Upper lobe of right lung (tissue), 1 donor: ENCODE results near the gene TMEM267. TPM values are rescaled to one million over a fixed set of nuclear protein-coding genes. Genes with fewer than 3 reads are reported as not detected.
A peak's percentile ranks its signal among the peaks of the same experiment; 100 is the strongest.

Experiments
- ATAC-seq: fragments of 200-7000 bp; cut with Tn5 transposase; one replicate; pipeline ENCODE4 v1.9.1; 2020; ENCODE audit warnings: mild to moderate bottlenecking, moderate library complexity
- DNase-seq: peaks from one replicate; pipeline ENCODE4 v3.0.0-alpha.2; 2020
- H3K27ac ChIP-seq: fragments of 200-600 bp; one replicate; pipeline ENCODE4 v1.8.0; 2022
- H3K27me3 ChIP-seq: fragments of 200-600 bp; one replicate; pipeline ENCODE4 v1.8.0; 2022; ENCODE audit warnings: mild to moderate bottlenecking
- H3K36me3 ChIP-seq: fragments of 200-600 bp; one replicate; pipeline ENCODE4 v1.8.0; 2022
- H3K4me1 ChIP-seq: fragments of 200-600 bp; one replicate; pipeline ENCODE4 v1.8.0; 2022
- H3K4me3 ChIP-seq: fragments of 200-600 bp; one replicate; pipeline ENCODE4 v1.8.0; 2022; ENCODE audit warnings: mild to moderate bottlenecking
- H3K9me3 ChIP-seq: fragments of 200-600 bp; one replicate; pipeline ENCODE4 v1.8.0; 2022
- CTCF ChIP-seq: fragments of 200-600 bp; IDR thresholded peaks from one replicate; pipeline ENCODE4 v1.8.0; 2022; ENCODE audit warnings: antibody characterized with exemption
- intact Hi-C: fragments of 100-400 bp; cut with DNase I; formaldehyde crosslinking; loops from one replicate; pipeline ENCODE4 v1.11.0; 2022
- long read RNA-seq: library from polyadenylated mRNA; unstranded; transcript quantifications from one replicate; pipeline ENCODE4 v2.0.0, GENCODE V29; 2021
- total RNA-seq: library from RNA; stranded (reverse); fragmentation: NEBNext Ultra II Directional; extraction: Animal tissue kit (Norgen Biotek cat#: 25700); gene quantifications from one replicate; pipeline ENCODE4 v1.2.1, GENCODE V29; 2021
- donor health status: DM: no; HTN: yes; CAD: no; lungs with severe emphysema.

TMEM267 gene
- 12.0 TPM for total RNA-seq
- long read RNA-seq, transcript TMEM267-201 (3 exons, 2,338 nt): major isoform, 22 of 41 reads
- long read RNA-seq, partial matches to known transcripts: 7 of 41 reads
- long read RNA-seq, other reads (novel, unspliced or antisense): 7 of 41 reads

DNA sequence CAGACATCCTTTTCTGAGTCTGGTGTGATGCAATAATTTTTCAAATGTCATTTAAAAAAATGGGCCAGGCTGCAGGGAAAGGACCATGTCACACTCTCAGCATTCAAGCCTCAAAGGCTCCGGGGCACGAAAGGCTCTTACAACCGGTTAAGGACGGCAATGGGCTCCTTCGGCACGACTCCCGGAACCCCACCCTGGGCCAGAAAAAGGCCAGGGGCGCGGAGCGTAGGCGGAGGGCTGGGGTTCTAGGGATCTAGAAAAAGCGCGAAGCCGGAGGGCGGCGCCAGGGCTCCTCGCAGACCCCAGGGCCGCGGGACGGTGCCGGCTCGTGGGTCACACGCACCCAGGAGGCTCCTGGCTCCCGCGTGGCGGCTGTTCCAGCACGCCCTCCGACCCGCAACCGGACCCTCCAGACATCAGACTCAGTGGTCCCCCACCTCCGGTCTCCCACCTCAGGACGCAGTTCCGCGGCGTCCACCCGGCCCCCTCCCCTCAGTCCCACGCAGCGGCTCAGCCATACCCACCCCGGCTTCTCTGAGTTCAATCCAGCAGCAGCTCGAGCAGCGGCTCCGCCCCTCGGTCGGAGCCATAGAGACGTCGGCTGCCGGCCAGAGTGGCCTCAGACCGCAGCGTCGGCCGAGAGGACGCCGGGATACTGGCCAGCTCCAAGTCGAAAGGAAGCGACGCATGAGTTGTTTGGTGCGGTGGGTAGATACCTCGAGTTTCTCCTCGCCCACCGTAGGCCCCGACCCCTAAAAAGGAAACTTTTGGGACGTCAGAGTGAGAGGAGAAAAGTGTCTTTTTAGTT lies at the start of gene TMEM267:
Gene TMEM267 (minus strand): TSS at position 568 of the 808 bp plus-strand sequence. CDS start 29,896 bp downstream, outside the sequence.
- H3K36me3 ChIP-seq: no peaks in the 10 kb centered on the region
- no peaks in the 10 kb centered on the region for H3K9me3 ChIP-seq
- DNase-seq (peak; percentile 96), ATAC-seq (peak; percentile 97)
- H3K4me3 ChIP-seq: peak within 1 kb of the TSS; percentile 82
- TF ChIP-seq CTCF: no peak
- H3K4me1 ChIP-seq: peaks cover 14% of the 10 kb centered on the region
- peak within 1 kb of the TSS; percentile 99 for H3K27ac ChIP-seq
- no peaks in the 10 kb centered on the region for H3K27me3 ChIP-seq
- intact Hi-C loops: no loop called here

DNA sequence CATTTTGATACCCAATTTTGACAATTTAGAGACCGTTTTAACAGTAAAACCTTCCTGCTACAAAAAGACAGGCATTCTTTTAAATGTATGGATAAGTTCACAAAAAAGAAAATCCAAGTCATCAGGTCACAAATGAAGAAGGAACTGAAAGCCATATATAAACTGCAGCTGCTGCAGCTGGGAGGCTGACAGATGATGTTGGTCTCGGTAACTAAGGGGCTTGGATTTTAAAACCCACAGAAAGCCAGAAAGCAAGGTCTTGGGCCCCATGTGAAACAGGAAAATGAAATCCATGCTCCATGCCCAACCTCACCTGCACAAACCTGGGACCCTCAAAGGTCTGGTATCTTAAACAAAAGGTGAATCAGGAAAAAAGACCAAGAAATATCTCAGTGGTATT lies 47.0 kb upstream of the TMEM267 start:
- Histone ChIP-seq H3K27me3 (no peaks in the 10 kb centered on the region), H3K27ac (no peak overlapping the region), H3K4me3 (no peak overlapping the region), H3K4me1 (no peaks in the 10 kb centered on the region), H3K36me3 (peaks cover 85% of the 10 kb centered on the region), H3K9me3 (no peaks in the 10 kb centered on the region)
- DNase-seq (no peak), ATAC-seq (no peak)
- no peak for TF ChIP-seq CTCF
- intact Hi-C loops: no loop called here

DNA sequence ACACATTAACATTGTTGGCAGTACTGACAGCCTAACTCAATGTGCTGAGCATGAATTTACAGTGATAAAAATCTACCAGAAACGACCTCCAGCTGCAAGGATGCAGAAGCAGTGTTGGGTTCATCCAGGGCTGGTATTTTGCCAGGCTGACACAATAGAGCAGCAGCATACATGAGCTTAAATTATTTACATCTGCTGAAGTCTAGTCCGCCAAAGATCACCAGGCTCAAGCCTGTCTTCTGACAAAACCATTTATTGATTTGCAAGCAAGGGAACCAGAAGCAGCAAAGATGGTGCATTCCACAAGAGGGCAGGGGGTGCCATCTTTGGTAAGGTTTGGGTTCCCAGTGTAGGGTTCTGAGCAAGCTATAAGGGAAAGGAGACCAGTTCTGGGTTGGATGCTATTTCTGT lies 40.0 kb upstream of the TMEM267 start:
- no peaks in the 10 kb centered on the region for H3K9me3 ChIP-seq
- H3K27me3 ChIP-seq: no peaks in the 10 kb centered on the region
- TF ChIP-seq CTCF: no peak
- no peak for ATAC-seq
- H3K36me3 ChIP-seq: peaks cover 40% of the 10 kb centered on the region
- intact Hi-C loops: no loop called here
- no peak overlapping the region for H3K27ac ChIP-seq
- H3K4me1 ChIP-seq: no peaks in the 10 kb centered on the region
- no peak for DNase-seq
- H3K4me3 ChIP-seq: no peak overlapping the region

DNA sequence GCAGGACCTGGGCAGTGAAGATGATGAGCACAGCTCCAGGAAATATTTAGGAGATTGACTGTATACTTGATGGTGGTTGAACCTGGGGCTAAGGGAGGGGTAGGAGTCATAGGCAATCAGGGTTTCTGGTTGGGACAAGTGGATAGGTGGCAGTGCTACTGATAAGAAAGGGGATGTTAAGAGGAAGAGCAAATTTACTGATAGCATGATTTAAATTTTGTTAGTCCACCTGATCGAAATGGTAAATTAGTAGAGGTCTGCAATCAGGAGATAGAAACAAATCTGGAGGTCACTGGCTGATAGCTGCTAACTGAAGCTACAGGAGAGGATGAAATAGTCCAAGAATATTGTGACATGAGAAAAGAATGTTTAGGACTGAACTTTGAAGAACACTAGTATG lies 37.0 kb upstream of the TMEM267 start:
- H3K27ac ChIP-seq: no peak overlapping the region
- no peak for ATAC-seq
- no peak overlapping the region for H3K4me3 ChIP-seq
- no peak for DNase-seq
- intact Hi-C loops: no loop called here
- peaks cover 5% of the 10 kb centered on the region for H3K4me1 ChIP-seq
- no peaks in the 10 kb centered on the region for H3K27me3 ChIP-seq
- no peaks in the 10 kb centered on the region for H3K9me3 ChIP-seq
- peaks cover 18% of the 10 kb centered on the region for H3K36me3 ChIP-seq
- no peak for TF ChIP-seq CTCF

GRCh38 chr5:43515678-43516048 lies 32.0 kb upstream of the TMEM267 start:
- intact Hi-C loops: no loop called here
- no peak for TF ChIP-seq CTCF
- ATAC-seq: no peak

More at GRCh38 chr5:43515678-43516048, 32.0 kb upstream of the TMEM267 start:
- Histone ChIP-seq H3K4me3 (peak overlapping the region; percentile 73), H3K9me3 (no peaks in the 10 kb centered on the region), H3K27me3 (no peaks in the 10 kb centered on the region), H3K36me3 (no peaks in the 10 kb centered on the region), H3K4me1 (peaks cover 12% of the 10 kb centered on the region), H3K27ac (peak overlapping the region; percentile 92)
- no peak for DNase-seq
